ENCODE results near the gene SND1. TPM values are rescaled to one million over a fixed set of nuclear protein-coding genes. Genes with fewer than 3 reads are reported as not detected.

Gene SND1
- total RNA-seq, 1 donor = 80.2 TPM

DNA sequence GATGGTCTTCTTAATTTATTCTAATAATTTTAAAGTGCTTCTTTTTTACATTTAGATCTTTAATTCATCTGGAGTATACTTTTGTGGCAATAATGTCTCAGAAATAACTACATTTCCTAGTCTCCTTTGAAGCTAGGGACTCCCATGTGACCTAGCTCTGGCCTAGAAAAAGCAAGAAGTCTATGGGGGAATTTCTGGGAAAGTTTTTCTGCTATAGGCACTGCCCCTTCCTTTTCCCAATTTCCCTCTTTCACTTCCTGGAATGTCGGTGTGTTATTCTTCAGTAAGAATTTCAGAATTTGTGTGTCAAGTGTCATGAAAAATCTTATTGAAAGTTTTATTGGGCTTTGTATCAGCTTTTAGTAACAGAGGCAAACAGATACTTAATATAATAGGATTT lies 473.8 kb downstream of the SND1 start:
- no peak overlapping the region for H3K4me3 ChIP-seq (ENCODE audit: low read length)
- H3K27me3 ChIP-seq (ENCODE audit: insufficient read depth, low read length) = no peaks in the 10 kb centered on the region
- H3K9me3 ChIP-seq (ENCODE audit: low read depth, low read length) = no peaks in the 10 kb centered on the region
- peaks cover 27% of the 10 kb centered on the region for H3K4me1 ChIP-seq (ENCODE audit: insufficient read depth, low read length)

DNA sequence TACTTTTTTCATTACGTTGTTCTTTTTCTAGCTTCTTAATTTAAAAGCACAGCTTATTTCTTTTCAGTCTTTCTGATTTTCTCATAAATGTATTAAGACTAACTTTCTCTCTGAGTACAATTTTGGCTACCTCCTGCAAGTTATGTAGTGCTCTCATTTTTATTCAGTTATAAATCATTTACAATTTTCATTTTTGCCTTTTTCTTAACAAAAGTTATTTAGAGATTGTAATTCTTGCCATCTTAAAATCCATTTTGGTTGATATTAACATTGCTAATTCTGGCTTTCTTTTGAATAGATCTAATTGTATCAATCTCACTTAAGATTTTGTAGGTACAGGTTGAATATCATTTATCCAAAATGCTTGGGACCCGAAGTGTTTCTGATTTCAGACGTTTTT lies 476.4 kb downstream of the SND1 start:
- H3K4me3 ChIP-seq (ENCODE audit: low read length) = no peak overlapping the region
- peaks cover 6% of the 10 kb centered on the region for H3K4me1 ChIP-seq (ENCODE audit: insufficient read depth, low read length)
- H3K9me3 ChIP-seq (ENCODE audit: low read depth, low read length) = no peaks in the 10 kb centered on the region
- peaks cover 14% of the 10 kb centered on the region for H3K27me3 ChIP-seq (ENCODE audit: insufficient read depth, low read length)

DNA sequence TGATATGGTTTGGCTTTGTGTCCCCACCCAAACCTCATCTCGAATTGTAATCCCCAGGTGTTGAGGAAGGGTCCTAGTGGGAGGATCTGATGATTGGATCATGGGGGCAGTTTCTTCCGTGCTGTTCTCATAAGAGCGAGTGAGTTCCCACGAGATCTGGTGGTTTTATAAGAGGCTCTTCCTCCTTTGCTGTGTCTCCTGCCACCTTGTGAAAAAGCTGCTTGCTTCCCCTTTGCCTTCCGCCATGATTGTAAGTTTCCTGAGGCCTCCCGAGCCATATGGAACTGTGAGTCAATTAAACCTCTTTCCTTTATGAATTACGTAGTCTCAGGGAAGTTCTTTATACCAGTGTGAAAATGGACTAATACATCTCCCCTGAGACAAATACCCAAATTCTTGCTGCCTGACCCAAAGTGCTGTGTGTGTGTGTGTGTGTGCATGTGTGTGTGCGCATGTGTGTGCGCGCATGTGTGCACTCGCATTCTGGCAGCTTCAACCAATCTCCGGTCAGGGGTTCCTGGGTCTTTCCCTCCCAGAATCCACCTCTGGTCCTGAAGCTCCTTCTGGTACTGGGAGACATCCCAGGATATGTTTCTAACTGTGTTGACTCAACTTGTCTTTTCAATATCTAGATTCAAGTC lies 477.4 kb downstream of the SND1 start:
- Histone ChIP-seq H3K4me3 (ENCODE audit: low read length) (no peak overlapping the region), H3K4me1 (ENCODE audit: insufficient read depth, low read length) (peaks cover 6% of the 10 kb centered on the region), H3K9me3 (ENCODE audit: low read depth, low read length) (no peaks in the 10 kb centered on the region), H3K27me3 (ENCODE audit: insufficient read depth, low read length) (peaks cover 23% of the 10 kb centered on the region)

DNA sequence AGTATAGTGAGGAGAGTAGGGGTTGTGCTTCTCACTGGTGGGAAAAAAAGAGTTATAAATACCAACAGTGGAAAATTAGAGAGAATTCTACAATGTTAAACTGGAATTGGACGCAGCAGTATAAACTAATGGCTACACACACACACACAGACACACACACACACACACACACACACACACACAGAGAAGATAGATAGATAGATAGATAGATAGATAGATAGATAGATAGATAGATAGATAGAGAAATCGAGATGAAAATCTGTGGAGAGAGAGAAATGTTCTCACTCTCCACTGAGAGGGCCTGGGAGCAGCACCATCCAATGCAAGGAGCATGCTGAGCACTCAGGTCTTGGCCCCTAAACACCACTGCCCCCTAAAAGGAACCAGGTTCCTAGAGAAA lies 479.1 kb downstream of the SND1 start:
- peaks cover 36% of the 10 kb centered on the region for H3K27me3 ChIP-seq (ENCODE audit: insufficient read depth, low read length)

DNA sequence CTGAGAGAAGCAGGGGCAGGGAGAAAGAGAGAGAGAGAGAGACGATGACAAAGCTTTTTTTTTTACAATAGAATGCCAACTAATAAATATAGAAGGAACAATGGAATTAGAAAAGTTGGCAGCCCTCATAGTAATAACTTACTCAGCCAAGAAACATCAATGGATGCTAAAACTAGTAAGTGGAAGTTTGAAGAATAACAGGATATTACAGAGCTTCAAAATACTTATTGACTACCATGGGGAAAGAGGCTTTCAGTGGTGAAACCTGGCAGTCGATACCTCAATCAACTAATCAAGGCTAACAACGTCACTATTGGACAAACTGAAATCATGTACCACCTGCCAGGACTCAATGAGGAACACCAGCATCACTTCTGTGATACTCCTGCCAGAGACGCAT lies 479.7 kb downstream of the SND1 start:
- H3K4me1 ChIP-seq (ENCODE audit: insufficient read depth, low read length) = peaks cover 26% of the 10 kb centered on the region
- H3K27me3 ChIP-seq (ENCODE audit: insufficient read depth, low read length) = peaks cover 40% of the 10 kb centered on the region
- no peaks in the 10 kb centered on the region for H3K9me3 ChIP-seq (ENCODE audit: low read depth, low read length)
- no peak overlapping the region for H3K4me3 ChIP-seq (ENCODE audit: low read length)

More for the DNA sequence above, 479.1 kb downstream of the SND1 start:
- H3K4me3 ChIP-seq (ENCODE audit: low read length) = no peak overlapping the region
- peaks cover 22% of the 10 kb centered on the region for H3K4me1 ChIP-seq (ENCODE audit: insufficient read depth, low read length)
- no peaks in the 10 kb centered on the region for H3K9me3 ChIP-seq (ENCODE audit: low read depth, low read length)

DNA sequence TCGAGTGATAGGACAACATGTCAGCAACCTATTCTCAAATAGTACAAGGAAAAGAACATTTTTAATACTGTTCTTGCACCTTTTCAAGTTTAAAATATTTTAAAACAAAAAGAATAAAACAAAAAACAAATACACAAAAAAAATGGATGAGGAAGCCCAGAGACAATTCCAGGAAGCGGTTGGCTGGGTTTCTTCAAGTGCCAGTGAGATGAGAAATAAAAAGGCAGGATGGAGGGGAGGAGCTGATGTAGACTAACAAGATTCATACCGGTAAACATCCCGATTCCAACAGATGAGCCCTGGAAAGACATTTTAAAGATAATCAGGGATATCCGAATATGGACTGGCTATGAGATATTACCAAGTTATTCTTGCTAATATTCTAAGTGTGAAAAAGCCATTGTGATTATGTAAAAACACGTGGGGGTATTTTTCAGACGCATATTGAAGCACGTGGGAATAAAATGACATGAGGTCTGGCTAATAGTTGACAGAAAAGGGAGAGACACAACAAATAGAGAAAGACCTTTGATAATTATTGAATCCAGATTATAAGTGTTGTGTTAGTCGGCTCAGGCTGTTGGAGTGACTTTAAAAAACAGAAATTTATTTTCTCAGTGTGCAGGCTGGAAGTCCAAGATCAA lies 480.6 kb downstream of the SND1 start:
- H3K4me3 ChIP-seq (ENCODE audit: low read length) = no peak overlapping the region
- H3K4me1 ChIP-seq (ENCODE audit: insufficient read depth, low read length) = peaks cover 31% of the 10 kb centered on the region
- H3K27me3 ChIP-seq (ENCODE audit: insufficient read depth, low read length) = peaks cover 48% of the 10 kb centered on the region
- H3K9me3 ChIP-seq (ENCODE audit: low read depth, low read length) = no peaks in the 10 kb centered on the region

DNA sequence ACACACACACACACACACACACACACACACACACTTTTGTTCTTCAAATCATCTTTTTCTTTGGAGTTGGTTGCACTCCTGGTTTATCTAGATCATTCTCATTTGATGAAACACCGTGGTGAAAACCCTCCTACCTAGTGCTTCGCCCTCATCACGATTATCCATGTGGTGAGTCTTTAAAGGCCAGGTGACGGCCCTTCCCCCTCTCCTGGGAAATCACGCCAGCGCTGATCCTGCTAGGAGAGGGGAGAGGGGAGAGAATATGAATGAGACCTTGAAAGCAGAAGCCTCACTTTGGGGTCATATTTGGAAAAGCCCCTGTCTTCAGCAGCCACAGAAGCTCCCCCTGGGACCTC lies 483.1 kb downstream of the SND1 start:
- Histone ChIP-seq H3K4me3 (ENCODE audit: low read length) (peak overlapping the region; percentile 44), H3K9me3 (ENCODE audit: low read depth, low read length) (no peaks in the 10 kb centered on the region), H3K4me1 (ENCODE audit: insufficient read depth, low read length) (peaks cover 27% of the 10 kb centered on the region), H3K27me3 (ENCODE audit: insufficient read depth, low read length) (peaks cover 67% of the 10 kb centered on the region)

DNA sequence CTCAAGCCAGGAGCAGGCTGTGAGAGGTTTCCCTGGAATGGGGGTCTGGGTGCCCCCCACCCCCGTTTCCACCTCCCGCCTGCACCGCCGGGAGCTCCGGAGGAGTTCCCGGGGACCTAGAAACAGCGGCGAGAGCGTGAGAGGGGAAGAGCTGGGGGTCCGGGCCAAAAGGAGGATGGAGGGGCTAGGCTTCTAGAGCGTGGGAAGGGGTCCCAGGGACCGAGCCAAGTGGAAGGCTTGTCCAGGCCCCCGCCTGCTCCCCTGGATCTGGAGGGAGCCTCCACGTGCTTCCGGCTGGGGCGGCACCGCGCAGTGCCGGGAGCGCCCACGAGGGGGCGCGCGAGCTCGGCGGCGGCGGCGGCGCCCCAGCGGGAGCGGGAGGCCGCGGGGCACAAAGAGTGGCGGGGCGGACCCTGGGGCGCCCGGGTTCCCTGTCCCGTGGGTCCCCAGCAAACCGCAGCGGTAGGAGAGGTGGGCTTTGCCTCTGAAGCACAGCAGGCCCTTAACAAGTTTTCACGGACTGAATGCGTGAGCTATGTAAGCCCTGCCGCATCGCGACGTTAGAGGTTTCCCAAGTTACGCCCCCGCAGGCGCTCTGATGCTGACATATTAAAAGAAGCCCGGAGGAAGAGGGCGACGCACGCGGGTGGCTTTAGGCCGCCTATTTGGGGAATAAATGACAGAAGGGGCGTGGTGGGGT lies 483.7 kb downstream of the SND1 start:
- peak overlapping the region; percentile 44 for H3K4me3 ChIP-seq (ENCODE audit: low read length)
- H3K9me3 ChIP-seq (ENCODE audit: low read depth, low read length) = no peaks in the 10 kb centered on the region
- peaks cover 27% of the 10 kb centered on the region for H3K4me1 ChIP-seq (ENCODE audit: insufficient read depth, low read length)
- peaks cover 67% of the 10 kb centered on the region for H3K27me3 ChIP-seq (ENCODE audit: insufficient read depth, low read length)

DNA sequence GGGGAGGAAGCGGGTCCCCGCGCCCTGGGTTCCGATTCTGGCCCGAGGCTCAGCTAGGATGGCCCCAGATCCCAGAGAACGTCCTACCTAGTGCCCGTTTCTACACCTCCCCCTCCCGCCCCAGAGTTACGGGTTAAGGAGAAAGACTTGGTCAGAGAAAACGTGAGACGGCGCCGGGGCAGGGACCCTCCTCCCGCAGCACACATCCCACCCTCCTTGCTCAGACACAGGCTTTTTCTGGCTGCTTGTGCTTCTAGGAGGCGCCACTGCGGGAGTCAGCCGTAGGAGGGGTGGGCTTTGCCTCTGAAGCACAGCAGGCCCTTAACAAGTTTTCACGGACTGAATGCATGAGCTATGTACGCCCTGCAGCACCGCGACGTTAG lies 484.2 kb downstream of the SND1 start:
- Histone ChIP-seq H3K9me3 (ENCODE audit: low read depth, low read length) (no peaks in the 10 kb centered on the region), H3K4me1 (ENCODE audit: insufficient read depth, low read length) (peaks cover 27% of the 10 kb centered on the region), H3K4me3 (ENCODE audit: low read length) (peak overlapping the region; percentile 44), H3K27me3 (ENCODE audit: insufficient read depth, low read length) (peaks cover 71% of the 10 kb centered on the region)

DNA sequence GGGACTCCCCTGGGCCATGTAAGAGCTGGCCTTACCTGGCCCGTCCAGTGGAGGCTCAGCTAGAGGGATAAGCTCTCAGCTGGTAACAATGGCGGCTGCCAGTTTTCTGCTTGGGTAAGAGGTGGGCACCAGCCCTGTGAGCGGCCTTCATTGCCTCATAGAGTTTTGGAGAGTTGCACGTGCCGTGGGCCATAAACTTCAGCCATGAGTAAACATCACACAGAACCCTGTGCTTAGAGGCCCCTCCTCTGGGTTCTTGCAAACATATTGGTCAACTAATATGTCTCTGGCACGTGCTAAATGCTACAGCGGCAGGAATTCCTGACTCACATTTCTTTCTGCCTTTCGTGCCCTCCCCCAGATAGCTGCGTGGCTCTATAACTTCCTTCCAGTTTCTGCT lies 485.2 kb downstream of the SND1 start:
- peaks cover 27% of the 10 kb centered on the region for H3K4me1 ChIP-seq (ENCODE audit: insufficient read depth, low read length)
- no peak overlapping the region for H3K4me3 ChIP-seq (ENCODE audit: low read length)
- no peaks in the 10 kb centered on the region for H3K9me3 ChIP-seq (ENCODE audit: low read depth, low read length)
- peaks cover 68% of the 10 kb centered on the region for H3K27me3 ChIP-seq (ENCODE audit: insufficient read depth, low read length)

DNA sequence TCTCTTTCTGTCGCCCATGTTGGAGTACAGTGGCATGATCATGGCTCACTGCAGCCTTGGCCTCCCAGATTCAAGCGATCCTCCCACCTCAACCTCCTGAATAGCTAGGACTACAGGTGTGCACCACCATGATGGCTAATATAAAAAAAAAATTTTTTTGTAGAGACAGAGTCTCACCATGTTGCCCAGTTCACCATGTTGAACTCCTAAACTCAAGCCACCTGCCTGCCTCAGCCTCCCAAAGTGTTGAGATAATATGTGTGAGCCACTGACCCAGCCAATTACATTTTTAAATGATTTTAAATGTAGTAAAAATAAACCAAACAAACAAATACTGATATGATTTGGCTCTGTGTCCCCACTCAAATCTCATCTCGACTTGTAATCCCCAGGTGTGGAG lies 487.4 kb downstream of the SND1 start:
- Histone ChIP-seq H3K4me1 (ENCODE audit: insufficient read depth, low read length) (peaks cover 25% of the 10 kb centered on the region), H3K4me3 (ENCODE audit: low read length) (no peak overlapping the region), H3K27me3 (ENCODE audit: insufficient read depth, low read length) (peaks cover 59% of the 10 kb centered on the region), H3K9me3 (ENCODE audit: low read depth, low read length) (no peaks in the 10 kb centered on the region)

DNA sequence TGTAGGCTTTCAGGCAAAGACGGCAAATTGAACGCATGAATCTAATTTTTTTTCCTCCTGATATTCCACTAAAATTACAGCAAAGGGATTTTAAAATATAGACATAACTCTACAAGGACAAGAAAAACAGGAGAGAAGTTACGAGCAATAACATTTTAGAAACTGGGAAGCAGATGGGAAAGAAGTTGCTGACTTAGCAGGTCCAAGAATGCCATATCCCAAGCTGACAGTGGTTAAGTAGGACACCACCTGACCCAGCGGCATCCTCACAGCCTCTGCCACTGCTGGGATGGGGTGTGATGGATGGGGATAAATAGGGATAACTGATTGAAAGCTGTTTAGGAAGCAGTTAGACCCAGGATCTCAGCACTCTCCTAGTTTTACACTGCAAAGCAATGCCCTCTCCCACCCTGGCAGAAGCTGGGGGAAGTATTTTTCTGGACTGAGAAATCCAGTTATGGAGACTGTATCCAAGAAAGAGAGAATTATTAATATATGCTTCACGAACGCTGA lies 489.7 kb downstream of the SND1 start:
- Histone ChIP-seq H3K4me1 (ENCODE audit: insufficient read depth, low read length) (peaks cover 5% of the 10 kb centered on the region), H3K4me3 (ENCODE audit: low read length) (no peak overlapping the region), H3K27me3 (ENCODE audit: insufficient read depth, low read length) (peaks cover 45% of the 10 kb centered on the region), H3K9me3 (ENCODE audit: low read depth, low read length) (no peaks in the 10 kb centered on the region)

Other genes starting within 250 kb of the SND1 start
- gene GCC1, start 66.6 kb upstream of the SND1 start, total RNA-seq = 26.8 TPM
- 122 TPM for gene ARF5, start 63.8 kb upstream of the SND1 start, total RNA-seq
- gene FSCN3, start 58.5 kb upstream of the SND1 start, total RNA-seq = 1.4 TPM
- not detected for gene PAX4, start 34.1 kb upstream of the SND1 start, total RNA-seq